GM06990 (cell line): Measurements from ENCODE around the gene CDKN1C.

Source experiments
- DNase-seq: peaks from one replicate; pipeline ENCODE4 v3.0.0-alpha.2; 2011; ENCODE audit not compliant: insufficient read length; ENCODE audit errors: extremely low read depth
- H3K27me3 ChIP-seq: replicated peaks from 2 replicates; pipeline ENCODE4 v1.6.0; 2011; ENCODE audit warnings: low read length; ENCODE audit not compliant: control insufficient read depth, insufficient read depth
- H3K36me3 ChIP-seq: 2 replicates; pipeline ENCODE4 v1.5.1; 2011; ENCODE audit warnings: low read length; ENCODE audit not compliant: control insufficient read depth, insufficient read depth
- H3K4me3 ChIP-seq: replicated peaks from 2 replicates; pipeline ENCODE4 v1.5.1; 2011; ENCODE audit warnings: low read depth, mild to moderate bottlenecking, control low read depth, low read length
- TF ChIP-seq, protein P1 (sequence below): IDR thresholded peaks from 2 replicates; pipeline ENCODE4 v1.5.1; 2011; ENCODE audit warnings: low read length, control low read depth, mild to moderate bottlenecking, inconsistent platforms; ENCODE audit not compliant: insufficient read depth, poor library complexity, severe bottlenecking

Gene CDKN1C

GRCh38 chr11:2916892-2917645 is 31.5 kb upstream of the CDKN1C start:
- no peak for DNase-seq
- no peaks in the 10 kb centered on the region for H3K27me3 ChIP-seq
- TF ChIP-seq, protein P1, sequence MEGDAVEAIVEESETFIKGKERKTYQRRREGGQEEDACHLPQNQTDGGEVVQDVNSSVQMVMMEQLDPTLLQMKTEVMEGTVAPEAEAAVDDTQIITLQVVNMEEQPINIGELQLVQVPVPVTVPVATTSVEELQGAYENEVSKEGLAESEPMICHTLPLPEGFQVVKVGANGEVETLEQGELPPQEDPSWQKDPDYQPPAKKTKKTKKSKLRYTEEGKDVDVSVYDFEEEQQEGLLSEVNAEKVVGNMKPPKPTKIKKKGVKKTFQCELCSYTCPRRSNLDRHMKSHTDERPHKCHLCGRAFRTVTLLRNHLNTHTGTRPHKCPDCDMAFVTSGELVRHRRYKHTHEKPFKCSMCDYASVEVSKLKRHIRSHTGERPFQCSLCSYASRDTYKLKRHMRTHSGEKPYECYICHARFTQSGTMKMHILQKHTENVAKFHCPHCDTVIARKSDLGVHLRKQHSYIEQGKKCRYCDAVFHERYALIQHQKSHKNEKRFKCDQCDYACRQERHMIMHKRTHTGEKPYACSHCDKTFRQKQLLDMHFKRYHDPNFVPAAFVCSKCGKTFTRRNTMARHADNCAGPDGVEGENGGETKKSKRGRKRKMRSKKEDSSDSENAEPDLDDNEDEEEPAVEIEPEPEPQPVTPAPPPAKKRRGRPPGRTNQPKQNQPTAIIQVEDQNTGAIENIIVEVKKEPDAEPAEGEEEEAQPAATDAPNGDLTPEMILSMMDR: no peak
- H3K4me3 ChIP-seq: no peak overlapping the region
- no peaks in the 10 kb centered on the region for H3K36me3 ChIP-seq

GRCh38 chr11:2916114-2916891 is 30.7 kb upstream of the CDKN1C start:
- no peaks in the 10 kb centered on the region for H3K27me3 ChIP-seq
- H3K36me3 ChIP-seq: no peaks in the 10 kb centered on the region
- TF ChIP-seq, protein P1: no peak
- no peak overlapping the region for H3K4me3 ChIP-seq
- no peak for DNase-seq

- H3K27me3 ChIP-seq: no peaks in the 10 kb centered on the region
- no peak for DNase-seq
- no peaks in the 10 kb centered on the region for H3K36me3 ChIP-seq
- no peak overlapping the region for H3K4me3 ChIP-seq
- TF ChIP-seq, protein P1: no peak
These were observed 29.9 kb upstream of the CDKN1C start for GRCh38 chr11:2915473-2915872.

DNA sequence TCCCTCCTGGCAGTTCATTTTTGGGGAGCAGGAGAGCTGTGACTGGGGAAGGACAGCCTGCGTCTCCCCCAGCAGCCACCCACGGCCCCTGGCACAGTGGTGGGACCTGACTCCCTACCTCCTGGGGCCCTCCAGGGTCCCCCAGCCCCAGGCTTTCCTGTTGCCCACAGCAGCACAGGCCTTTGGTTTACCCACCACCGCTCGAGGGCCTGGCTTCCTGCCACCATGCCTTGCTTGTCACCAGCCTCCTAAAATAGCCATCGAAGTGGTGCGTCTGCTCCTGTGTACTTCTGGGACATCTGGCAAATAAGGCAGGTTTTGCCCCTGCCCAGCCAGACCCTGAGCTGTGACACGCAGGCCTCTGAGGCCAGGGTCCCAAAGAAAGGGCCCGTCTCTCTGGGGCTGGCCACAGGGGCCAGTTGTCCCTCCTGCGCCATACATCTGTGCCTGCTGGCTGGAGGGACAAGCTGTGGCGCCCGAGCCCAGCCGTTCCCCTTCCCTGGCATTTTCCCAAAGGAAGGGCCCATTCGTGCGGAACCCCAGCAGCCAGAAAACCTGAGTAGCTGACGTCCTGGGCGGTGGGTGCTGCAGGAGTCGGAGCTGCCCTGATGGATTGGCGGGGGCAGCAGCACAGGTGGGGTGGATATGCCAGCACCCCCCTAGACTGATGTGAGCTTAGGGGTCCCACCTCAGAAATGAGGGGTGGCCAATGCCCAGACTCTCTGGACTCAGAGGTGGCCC is 29.1 kb upstream of the CDKN1C start:
- no peaks in the 10 kb centered on the region for H3K27me3 ChIP-seq
- no peak for DNase-seq
- no peak overlapping the region for H3K4me3 ChIP-seq
- no peaks in the 10 kb centered on the region for H3K36me3 ChIP-seq
- TF ChIP-seq, protein P1: no peak

- TF ChIP-seq, protein P1: no peak
- Histone ChIP-seq H3K27me3 (no peaks in the 10 kb centered on the region), H3K4me3 (no peak overlapping the region), H3K36me3 (no peaks in the 10 kb centered on the region)
- no peak for DNase-seq
These were observed 28.2 kb upstream of the CDKN1C start for GRCh38 chr11:2913776-2914175.
